Activated CD4-positive, alpha-beta T cell treated with anti-CD3 and anti-CD28 coated beads, Interleukin-2, amount 10 ng/mL, durations not matched to agents 24 days and 14 days (primary cell): Measurements from ENCODE around the gene CLP1. TPM values are rescaled to one million over a fixed set of nuclear protein-coding genes. Genes with fewer than 3 reads are reported as not detected.
"Not testable (repeated sequence)": the region's sequence is repeated elsewhere in the genome, so short reads cannot be mapped to it uniquely, and the experiment has no call there.

ENCODE experiments used
- DNase-seq: peaks from one replicate; pipeline ENCODE4 v3.0.0; 2022
- H3K27ac Mint-ChIP-seq: one replicate; pipeline ENCODE4 v1.8.0; 2022; ENCODE audit warnings: mild to moderate bottlenecking, mixed read lengths
- H3K27me3 Mint-ChIP-seq: one replicate; pipeline ENCODE4 v1.8.0; 2022; ENCODE audit warnings: mixed read lengths
- H3K36me3 Mint-ChIP-seq: one replicate; pipeline ENCODE4 v1.8.0; 2022; ENCODE audit warnings: low read depth, mild to moderate bottlenecking, mixed read lengths
- H3K4me1 Mint-ChIP-seq: one replicate; pipeline ENCODE4 v1.8.0; 2021; ENCODE audit warnings: mixed read lengths
- H3K4me3 Mint-ChIP-seq: one replicate; pipeline ENCODE4 v1.8.0; 2022; ENCODE audit warnings: mild to moderate bottlenecking, moderate library complexity, mixed read lengths
- H3K9me3 Mint-ChIP-seq: one replicate; pipeline ENCODE4 v1.8.0; 2021; ENCODE audit warnings: mixed read lengths
- intact Hi-C: fragments of 100-400 bp; cut with micrococcal nuclease; formaldehyde crosslinking; loops from one replicate; pipeline ENCODE4 v1.15.1; 2023
- total RNA-seq: library from RNA; stranded (reverse); gene quantifications from 2 replicates; pipeline ENCODE4 v1.2.3, GENCODE V29; 2022

Gene CLP1
- total RNA-seq, 1 donor from 2014 or later, result 18.5 TPM

DNA sequence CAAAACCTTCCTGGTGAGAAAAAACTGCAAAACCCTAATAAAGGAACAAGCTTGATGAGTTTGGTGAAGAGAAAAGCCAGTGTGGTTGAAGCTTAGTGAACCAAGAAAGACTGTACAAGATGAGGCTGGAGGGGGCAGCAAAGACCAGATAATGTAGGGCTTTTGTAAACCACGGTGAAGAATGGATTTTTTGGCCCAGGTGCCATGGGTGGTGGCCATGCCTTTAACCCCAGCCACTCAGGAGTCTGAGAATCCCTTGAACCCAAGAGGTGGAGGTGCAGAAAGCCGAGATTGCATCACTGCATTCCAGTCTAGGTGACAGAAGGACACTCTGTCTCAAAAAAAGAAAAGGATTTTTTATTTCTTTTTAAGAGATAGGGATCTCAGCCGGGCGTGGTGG, 5.3 kb downstream of the CLP1 start:
- Mint-ChIP-seq H3K27ac (no peak overlapping the region), H3K9me3 (no peaks in the 10 kb centered on the region), H3K4me3 (no peak overlapping the region), H3K4me1 (peaks cover 16% of the 10 kb centered on the region), H3K36me3 (peaks cover 36% of the 10 kb centered on the region), H3K27me3 (no peaks in the 10 kb centered on the region)
- intact Hi-C loops, result loop anchor here (10.0 kb wide), 1 partner anchor 862 kb away; no protein-coding TSS in a partner anchor
- peak; percentile 68 for DNase-seq

DNA sequence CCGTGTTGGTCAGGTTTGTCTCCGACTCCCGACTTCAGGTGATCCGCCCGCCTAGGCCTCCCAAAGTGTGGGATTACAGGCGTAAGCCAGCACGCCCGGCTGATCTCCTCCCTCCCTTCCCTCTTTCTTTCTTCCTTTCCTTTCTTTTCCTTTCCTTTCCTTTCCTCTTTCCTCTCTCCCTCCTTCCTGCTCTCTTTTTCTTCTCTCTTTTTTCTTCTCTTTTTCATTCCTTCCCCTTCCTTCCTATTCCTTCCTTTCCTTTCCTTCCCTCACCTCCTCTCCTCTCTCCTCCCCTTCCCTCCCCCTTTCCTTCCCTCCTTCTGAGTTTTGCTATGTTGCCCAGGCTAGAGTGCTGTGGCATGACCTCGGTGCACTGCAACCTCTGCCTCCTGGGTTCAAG, 6.4 kb downstream of the CLP1 start:
- Mint-ChIP-seq H3K4me1 (peaks cover 14% of the 10 kb centered on the region), H3K4me3 (no peak overlapping the region), H3K27ac (no peak overlapping the region), H3K36me3 (peaks cover 39% of the 10 kb centered on the region), H3K9me3 (no peaks in the 10 kb centered on the region), H3K27me3 (no peaks in the 10 kb centered on the region)
- intact Hi-C loops, result loop anchor here (10.0 kb wide), 1 partner anchor 861 kb away; no protein-coding TSS in a partner anchor
- DNase-seq, result no peak

DNA sequence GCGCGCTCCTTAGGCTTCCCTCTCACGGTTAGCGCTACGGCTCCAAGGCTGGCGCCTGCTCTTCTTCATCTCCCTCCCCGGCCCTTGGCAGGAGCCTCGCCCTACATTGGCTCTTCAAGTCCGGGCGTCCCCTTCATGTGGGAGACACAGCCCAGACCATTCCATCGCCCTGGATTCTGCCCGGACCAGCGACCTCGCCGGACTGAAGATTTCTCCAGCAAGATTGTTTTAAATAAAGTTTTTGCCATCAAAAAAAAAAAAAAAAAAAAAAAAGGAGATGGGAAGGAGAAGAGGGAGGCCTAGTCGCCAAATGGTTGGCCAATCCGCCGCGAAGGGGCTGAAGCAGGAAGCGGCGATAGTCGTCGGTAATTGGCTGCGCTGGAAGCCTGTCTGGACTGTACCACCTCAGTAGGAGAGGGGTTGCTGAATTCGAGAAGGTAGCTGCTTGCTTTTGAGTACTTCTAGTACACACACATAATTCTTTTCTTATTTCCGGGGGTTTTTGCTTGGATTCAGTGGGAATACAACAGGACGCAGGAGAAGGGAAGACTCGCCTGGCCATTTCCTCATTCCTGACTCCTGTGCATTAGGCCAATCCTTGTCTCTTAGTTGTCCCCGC, 9.7 kb downstream of the CLP1 start:
- Mint-ChIP-seq H3K9me3 (no peaks in the 10 kb centered on the region), H3K4me1 (peaks cover 31% of the 10 kb centered on the region), H3K36me3 (peaks cover 27% of the 10 kb centered on the region), H3K27me3 (no peaks in the 10 kb centered on the region), H3K4me3 (peak overlapping the region; percentile 86), H3K27ac (peak overlapping the region; percentile 97)
- intact Hi-C loops, result loop anchor here (1.0 to 10.0 kb wide), 9 partner anchors 10 to 1475 kb away; partner anchors contain the start of genes CLP1, FAM111A, MED19 and P2RX3
- DNase-seq, result peak; percentile 97

DNA sequence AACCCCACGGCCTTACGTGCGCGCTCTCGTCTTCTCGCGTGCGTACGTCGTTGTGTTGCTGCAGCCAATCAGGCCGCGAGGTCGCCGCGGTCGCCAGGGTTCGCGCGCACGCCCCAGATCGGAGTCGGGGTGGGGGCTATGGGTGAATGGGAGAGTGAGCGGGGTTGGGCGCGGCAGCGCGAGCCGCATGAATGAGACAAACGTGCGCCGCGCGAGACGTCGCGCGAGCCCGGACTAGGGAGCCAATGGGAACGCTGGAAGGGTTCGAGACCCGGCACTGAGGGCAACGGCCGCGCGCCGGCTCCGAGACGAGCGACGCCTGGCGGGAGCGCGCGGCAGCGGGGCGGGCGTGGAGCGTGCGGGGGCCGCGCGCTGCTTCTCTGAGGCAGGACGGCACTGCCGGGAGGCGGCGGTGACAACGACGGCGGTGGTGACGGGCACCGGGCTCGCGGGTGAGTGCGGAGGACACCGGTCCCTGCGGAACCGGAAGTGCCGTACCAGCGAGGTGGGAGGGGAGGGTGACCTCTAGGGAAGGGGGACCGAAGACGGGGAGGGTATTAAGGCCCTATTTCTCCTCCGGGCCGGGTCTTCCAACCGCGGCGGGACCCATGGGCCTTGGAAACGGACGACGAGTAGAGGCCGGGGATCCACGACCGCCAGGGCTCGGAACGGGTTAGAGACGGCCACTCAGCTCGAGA, 10.3 kb downstream of the CLP1 start, which contains the start of gene ZDHHC5:
ZDHHC5 (plus strand) TSS at position 379 of the 698 bp plus-strand sequence. CDS start 4,977 bp downstream, outside the sequence.
- peak within 1 kb of the TSS; percentile 86 for H3K4me3 Mint-ChIP-seq
- H3K4me1 Mint-ChIP-seq, result peaks cover 35% of the 10 kb centered on the region
- H3K36me3 Mint-ChIP-seq, result peaks cover 25% of the 10 kb centered on the region
- DNase-seq, result peak; percentile 100
- H3K27ac Mint-ChIP-seq, result peak within 1 kb of the TSS; percentile 97
- intact Hi-C loops, result loop anchor here (1.0 to 10.0 kb wide), 11 partner anchors 11 to 1474 kb away; partner anchors contain the start of genes CLP1, FAM111A, MED19 and P2RX3
- H3K9me3 Mint-ChIP-seq, result no peaks in the 10 kb centered on the region
- no peaks in the 10 kb centered on the region for H3K27me3 Mint-ChIP-seq

DNA sequence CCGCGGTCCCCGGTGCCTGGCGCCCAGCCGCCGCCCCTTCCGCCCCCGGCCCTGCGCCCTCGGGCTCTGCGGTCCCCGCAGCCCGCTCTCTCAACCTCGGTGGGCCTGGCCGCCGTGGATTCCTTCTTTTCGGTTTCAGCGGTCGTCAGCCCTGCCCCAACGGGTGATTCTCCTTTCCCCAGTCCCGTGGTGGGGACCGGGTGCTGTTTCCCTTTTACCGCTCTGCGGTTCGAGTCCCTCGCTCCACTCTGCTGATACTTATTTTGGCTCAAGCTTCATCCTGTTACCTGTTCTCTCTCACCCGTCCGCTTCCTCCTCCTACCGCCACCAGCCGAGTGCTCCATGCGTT, 10.8 kb downstream of the CLP1 start:
- peaks cover 39% of the 10 kb centered on the region for H3K4me1 Mint-ChIP-seq
- peaks cover 30% of the 10 kb centered on the region for H3K36me3 Mint-ChIP-seq

DNA sequence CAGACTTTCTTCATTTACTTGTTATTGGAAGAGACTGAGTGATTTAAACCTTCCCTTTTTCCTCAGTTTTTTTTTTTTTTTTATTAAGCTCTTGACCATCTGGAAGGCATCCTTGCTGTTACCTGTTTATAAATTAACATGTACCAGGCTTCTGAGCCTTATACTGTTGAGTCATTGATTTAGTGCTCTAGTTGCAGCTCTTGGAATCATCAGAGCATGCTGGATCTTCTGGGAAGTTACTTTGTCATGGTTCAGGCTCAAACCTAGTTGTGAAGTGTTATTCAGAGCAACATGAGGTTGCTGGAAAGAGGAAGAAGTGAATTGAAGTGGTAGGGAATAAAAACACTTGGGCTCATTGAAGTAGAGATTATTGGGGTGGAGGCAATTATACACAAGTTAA, 16.7 kb downstream of the CLP1 start:
- Mint-ChIP-seq H3K27ac (no peak overlapping the region), H3K9me3 (no peaks in the 10 kb centered on the region), H3K27me3 (no peaks in the 10 kb centered on the region), H3K4me1 (peaks cover 57% of the 10 kb centered on the region), H3K4me3 (no peak overlapping the region), H3K36me3 (peaks cover 54% of the 10 kb centered on the region)
- no peak for DNase-seq
- intact Hi-C loops, result no loop called here

More for the DNA sequence above, 10.8 kb downstream of the CLP1 start:
- Mint-ChIP-seq H3K9me3 (no peaks in the 10 kb centered on the region), H3K27ac (peak overlapping the region; percentile 97), H3K4me3 (peak overlapping the region; percentile 86), H3K27me3 (no peaks in the 10 kb centered on the region)
- DNase-seq, result no peak
- intact Hi-C loops, result loop anchor here (1.0 to 10.0 kb wide), 5 partner anchors 12 to 1474 kb away; partner anchors contain the start of genes FAM111A, P2RX3 and SSRP1

DNA sequence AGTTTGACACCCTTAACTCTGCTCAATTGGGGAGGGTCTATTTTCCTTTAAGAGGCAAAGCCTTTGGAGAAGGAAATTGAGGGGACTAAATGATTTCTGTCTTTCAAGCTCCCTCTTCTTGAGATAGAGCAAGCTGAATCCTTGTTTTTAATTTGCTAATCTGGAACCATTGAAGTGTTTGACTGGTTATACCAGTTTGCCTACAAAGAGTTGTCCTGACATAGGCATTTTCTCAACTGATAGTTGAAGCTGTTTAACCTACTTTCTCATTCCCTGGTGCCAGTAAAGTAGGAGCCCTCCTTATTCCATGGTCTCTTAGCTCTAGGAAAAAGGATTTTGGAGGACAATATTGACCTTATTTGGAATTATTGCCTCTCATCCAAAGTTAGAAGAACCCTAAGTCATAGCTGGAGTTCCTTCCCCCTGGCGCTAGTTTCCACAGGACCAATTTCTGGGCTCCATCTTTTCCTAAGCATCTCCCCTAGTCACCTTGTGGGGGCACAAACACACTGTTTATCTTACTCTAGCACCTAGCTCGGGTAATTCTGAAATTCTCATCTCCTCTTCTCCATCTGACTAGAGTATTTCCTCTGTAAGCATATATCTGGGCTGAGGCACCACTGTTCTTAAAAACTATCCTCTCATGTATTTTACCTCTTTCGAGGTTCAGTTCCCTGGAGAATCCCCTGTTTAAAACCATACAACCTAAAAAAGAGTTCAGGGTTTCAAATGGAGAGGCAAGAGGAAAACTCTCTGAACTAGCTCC, 17.8 kb downstream of the CLP1 start:
- peak overlapping the region; percentile 56 for H3K27ac Mint-ChIP-seq
- H3K4me3 Mint-ChIP-seq, result no peak overlapping the region
- no peaks in the 10 kb centered on the region for H3K27me3 Mint-ChIP-seq
- H3K4me1 Mint-ChIP-seq, result peaks cover 53% of the 10 kb centered on the region
- H3K36me3 Mint-ChIP-seq, result peaks cover 57% of the 10 kb centered on the region
- no peak for DNase-seq
- intact Hi-C loops, result no loop called here
- H3K9me3 Mint-ChIP-seq, result no peaks in the 10 kb centered on the region

DNA sequence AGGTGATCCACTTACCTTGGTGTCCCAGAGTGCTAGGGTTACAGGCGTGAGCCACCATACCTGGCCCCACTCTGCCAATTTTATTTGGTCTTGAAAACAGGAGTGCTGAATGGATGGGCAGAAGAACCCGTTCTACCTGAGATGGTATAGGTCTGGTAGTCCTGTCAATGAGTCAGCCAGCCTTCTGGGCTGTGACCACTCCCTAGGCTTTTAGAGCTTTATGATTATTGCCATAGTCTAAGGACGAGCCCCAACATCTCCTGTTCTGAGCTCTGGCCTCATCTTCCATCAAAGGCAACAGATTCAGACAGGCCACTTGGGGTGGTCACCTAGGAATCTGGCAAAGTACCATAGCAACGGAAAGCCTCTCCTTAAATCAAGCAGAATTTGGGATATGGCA, 21.8 kb downstream of the CLP1 start:
- H3K36me3 Mint-ChIP-seq, result peaks cover 61% of the 10 kb centered on the region
- H3K4me3 Mint-ChIP-seq, result no peak overlapping the region
- no peaks in the 10 kb centered on the region for H3K27me3 Mint-ChIP-seq
- H3K27ac Mint-ChIP-seq, result no peak overlapping the region
- intact Hi-C loops, result no loop called here
- H3K9me3 Mint-ChIP-seq, result no peaks in the 10 kb centered on the region
- no peak for DNase-seq
- H3K4me1 Mint-ChIP-seq, result peaks cover 43% of the 10 kb centered on the region

DNA sequence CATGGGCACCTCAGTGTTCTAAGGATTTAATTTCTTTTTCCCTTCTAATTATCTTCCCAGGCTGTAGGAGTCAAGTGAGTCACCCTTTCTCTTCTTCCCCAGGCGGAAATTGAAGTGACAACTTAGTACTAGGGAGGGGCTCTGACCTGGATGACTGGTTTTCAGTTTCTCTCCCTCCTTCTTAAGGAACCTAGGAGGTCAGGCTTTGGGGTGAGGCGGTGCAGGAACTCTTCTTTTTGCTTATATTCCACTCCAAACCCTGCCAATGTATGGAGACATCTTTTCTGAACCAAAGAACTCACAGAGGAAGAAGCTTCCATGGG, 23.0 kb downstream of the CLP1 start:
- Mint-ChIP-seq H3K36me3 (peaks cover 62% of the 10 kb centered on the region), H3K27ac (peak overlapping the region; percentile 83), H3K27me3 (no peaks in the 10 kb centered on the region), H3K9me3 (no peaks in the 10 kb centered on the region), H3K4me3 (peak overlapping the region; percentile 2), H3K4me1 (peaks cover 36% of the 10 kb centered on the region)
- no peak for DNase-seq
- intact Hi-C loops, result loop anchor here (1.0 kb wide), 1 partner anchor 12 kb away; the partner anchor contains the start of gene ZDHHC5

DNA sequence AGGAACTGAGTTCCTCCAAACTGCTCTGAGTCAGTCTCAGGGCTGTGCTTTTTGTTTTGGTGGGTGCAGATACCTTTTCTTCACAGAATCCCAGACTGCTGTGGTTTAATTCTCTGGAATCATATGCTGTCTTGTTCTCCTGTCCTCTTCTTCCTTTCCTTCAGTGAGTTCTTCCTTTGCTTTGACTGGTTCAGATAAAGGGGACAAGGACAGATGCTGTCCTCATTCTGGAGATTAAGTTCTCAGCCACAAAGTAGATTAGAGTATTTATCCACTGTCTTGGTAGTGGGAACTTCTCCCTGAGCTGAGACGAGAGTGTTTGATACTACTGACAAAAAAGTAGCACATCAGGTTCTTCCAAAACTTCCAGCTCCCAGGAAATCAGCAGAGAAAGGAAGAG, 23.6 kb downstream of the CLP1 start:
- Mint-ChIP-seq H3K27me3 (no peaks in the 10 kb centered on the region), H3K9me3 (no peaks in the 10 kb centered on the region), H3K4me3 (no peak overlapping the region), H3K4me1 (peaks cover 30% of the 10 kb centered on the region), H3K36me3 (peaks cover 60% of the 10 kb centered on the region), H3K27ac (peak overlapping the region; percentile 38)
- DNase-seq, result no peak
- intact Hi-C loops, result no loop called here

DNA sequence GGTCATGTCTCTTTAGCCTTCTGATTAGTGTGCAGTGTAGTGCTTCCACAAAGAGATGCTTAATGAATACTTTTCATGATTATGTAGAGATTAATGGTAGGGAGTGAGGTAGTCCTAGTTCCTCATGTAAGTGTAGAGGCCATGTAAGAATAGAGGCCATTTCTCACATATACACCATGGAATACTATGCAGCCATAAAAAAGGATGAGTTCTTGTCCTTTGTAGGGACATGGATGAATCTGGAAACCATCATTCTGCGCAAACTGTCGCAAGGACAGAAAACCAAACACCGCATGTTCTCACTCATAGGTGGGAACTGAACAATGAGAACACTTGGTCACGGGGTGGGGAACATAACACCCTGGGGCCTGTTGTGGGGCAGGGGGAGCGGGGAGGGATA, 32.9 kb downstream of the CLP1 start:
- H3K4me1 Mint-ChIP-seq, H3K4me3 Mint-ChIP-seq, intact Hi-C loops, H3K9me3 Mint-ChIP-seq, DNase-seq, H3K27me3 Mint-ChIP-seq, H3K27ac Mint-ChIP-seq: not testable (repeated sequence)
- peaks cover 62% of the 10 kb centered on the region for H3K36me3 Mint-ChIP-seq

DNA sequence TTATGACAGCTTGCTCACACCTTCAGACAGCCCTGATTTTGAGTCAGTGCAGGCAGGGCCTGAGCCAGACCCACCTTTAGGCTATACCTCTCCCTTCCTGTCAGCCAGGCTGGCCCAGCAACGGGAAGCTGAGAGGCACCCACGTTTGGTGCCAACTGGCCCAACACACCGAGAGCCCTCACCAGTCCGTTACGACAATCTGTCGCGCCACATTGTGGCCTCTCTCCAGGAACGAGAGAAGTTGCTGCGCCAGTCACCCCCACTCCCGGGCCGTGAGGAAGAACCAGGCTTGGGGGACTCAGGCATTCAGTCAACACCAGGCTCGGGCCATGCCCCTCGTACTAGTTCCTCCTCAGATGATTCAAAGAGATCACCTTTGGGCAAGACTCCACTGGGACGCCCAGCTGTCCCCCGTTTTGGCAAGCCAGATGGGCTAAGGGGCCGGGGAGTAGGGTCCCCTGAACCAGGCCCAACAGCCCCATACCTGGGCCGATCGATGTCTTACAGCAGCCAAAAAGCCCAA, 41.3 kb downstream of the CLP1 start:
- no peaks in the 10 kb centered on the region for H3K27me3 Mint-ChIP-seq
- no peak for DNase-seq
- H3K36me3 Mint-ChIP-seq, result peaks cover 59% of the 10 kb centered on the region
- no peak overlapping the region for H3K4me3 Mint-ChIP-seq
- no peak overlapping the region for H3K27ac Mint-ChIP-seq
- H3K9me3 Mint-ChIP-seq, result no peaks in the 10 kb centered on the region
- intact Hi-C loops, result no loop called here
- no peaks in the 10 kb centered on the region for H3K4me1 Mint-ChIP-seq

DNA sequence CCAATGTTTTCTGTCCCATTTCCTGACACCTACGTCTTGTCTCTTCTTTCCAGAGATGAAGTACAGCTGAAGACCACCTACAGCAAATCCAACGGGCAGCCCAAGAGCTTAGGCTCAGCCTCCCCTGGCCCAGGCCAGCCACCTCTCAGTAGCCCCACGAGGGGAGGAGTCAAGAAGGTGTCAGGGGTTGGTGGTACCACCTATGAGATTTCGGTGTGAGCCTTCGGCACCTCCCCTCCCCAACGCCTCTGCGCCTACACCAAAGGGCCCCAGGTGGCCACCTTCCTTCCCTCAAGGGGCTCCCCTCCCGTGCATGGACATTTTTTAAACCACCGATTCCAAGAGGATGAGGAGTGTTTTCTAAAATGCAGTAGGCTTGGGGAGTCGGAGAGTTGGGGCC, 42.3 kb downstream of the CLP1 start:
- Mint-ChIP-seq H3K27ac (no peak overlapping the region), H3K4me3 (no peak overlapping the region), H3K9me3 (no peaks in the 10 kb centered on the region), H3K4me1 (no peaks in the 10 kb centered on the region), H3K27me3 (no peaks in the 10 kb centered on the region), H3K36me3 (peaks cover 60% of the 10 kb centered on the region)
- intact Hi-C loops, result no loop called here
- no peak for DNase-seq

DNA sequence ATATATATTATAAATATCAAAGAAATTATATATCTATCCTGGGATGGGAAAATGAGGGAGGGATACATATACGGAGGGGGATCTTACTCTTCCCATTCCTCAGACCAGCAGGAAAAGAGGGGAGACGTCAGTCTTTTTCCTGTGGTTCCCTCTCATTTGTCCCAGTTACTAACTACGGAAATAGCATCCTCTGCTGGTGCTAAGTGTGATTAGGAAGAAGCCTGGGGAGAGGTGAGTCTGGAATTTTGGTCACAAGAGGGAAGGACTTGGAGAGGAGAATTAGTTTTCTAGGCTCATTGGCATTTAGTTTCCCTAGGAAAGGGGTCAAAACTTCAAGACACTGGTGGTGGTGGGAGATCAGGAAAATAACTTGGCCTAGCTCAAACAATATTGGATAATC, 42.9 kb downstream of the CLP1 start:
- intact Hi-C loops, result no loop called here
- DNase-seq, result no peak
- H3K9me3 Mint-ChIP-seq, result no peaks in the 10 kb centered on the region
- H3K36me3 Mint-ChIP-seq, result peaks cover 60% of the 10 kb centered on the region
- no peak overlapping the region for H3K4me3 Mint-ChIP-seq
- no peaks in the 10 kb centered on the region for H3K27me3 Mint-ChIP-seq
- H3K4me1 Mint-ChIP-seq, result no peaks in the 10 kb centered on the region
- H3K27ac Mint-ChIP-seq, result no peak overlapping the region
